Ascending aorta (tissue), 2 donors: ENCODE measurements around the gene GBP2. TPM values are rescaled to one million over a fixed set of nuclear protein-coding genes. Genes with fewer than 3 reads are reported as not detected.

Experiments used
- DNase-seq, 2 donors: peaks; one replicate each; pipeline ENCODE4 v3.0.0-alpha.2; 2019; ENCODE audit warnings: low spot score in 2 of 2
- H3K27ac ChIP-seq, 2 donors: fragments of 200-600 bp; sonication (generic); one replicate each; pipeline ENCODE4 v1.5.1; 2016 to 2017; ENCODE audit warnings: mild to moderate bottlenecking in 1 of 2
- H3K27me3 ChIP-seq: fragments of 200-600 bp; sonication (generic); one replicate; pipeline ENCODE4 v1.5.1; 2017
- H3K36me3 ChIP-seq, 2 donors: fragments of 200-600 bp; sonication (generic); one replicate each; pipeline ENCODE4 v1.5.1; 2016
- H3K4me1 ChIP-seq, 2 donors: fragments of 200-600 bp; sonication (generic); one replicate each; pipeline ENCODE4 v1.5.1; 2016 to 2017; ENCODE audit warnings: mild to moderate bottlenecking in 1 of 2
- H3K4me3 ChIP-seq, 2 donors: fragments of 200-600 bp; sonication (generic); one replicate each; pipeline ENCODE4 v1.5.1; 2016 to 2017; ENCODE audit warnings: mild to moderate bottlenecking in 1 of 2
- H3K9me3 ChIP-seq, 2 donors: fragments of 200-600 bp; sonication (generic); one replicate each; pipeline ENCODE4 v1.5.1; 2016
- CTCF ChIP-seq, 3 experiments: fragments of 200-600 bp in 2 of 3; fragments of 450-650 bp in 1 of 3; sonication (generic) in 2 of 3; IDR thresholded peaks; one replicate each; pipeline ENCODE4 v1.5.1; 2016 to 2019; ENCODE audit warnings: antibody characterized with exemption in 3 of 3, mild to moderate bottlenecking in 1 of 3, moderate library complexity in 1 of 3
- intact Hi-C: fragments of 100-400 bp; cut with DNase I; formaldehyde crosslinking; loops from one replicate; pipeline ENCODE4 v1.15.1; 2023
- total RNA-seq: library from RNA; depleted of rRNA; stranded (reverse); fragments of >200 nt; gene quantifications from one replicate; pipeline ENCODE4 v1.1.0, GENCODE V29; 2016

Gene GBP2
- total RNA-seq, 1 donor from 2014 or later, result 72.9 TPM

DNA sequence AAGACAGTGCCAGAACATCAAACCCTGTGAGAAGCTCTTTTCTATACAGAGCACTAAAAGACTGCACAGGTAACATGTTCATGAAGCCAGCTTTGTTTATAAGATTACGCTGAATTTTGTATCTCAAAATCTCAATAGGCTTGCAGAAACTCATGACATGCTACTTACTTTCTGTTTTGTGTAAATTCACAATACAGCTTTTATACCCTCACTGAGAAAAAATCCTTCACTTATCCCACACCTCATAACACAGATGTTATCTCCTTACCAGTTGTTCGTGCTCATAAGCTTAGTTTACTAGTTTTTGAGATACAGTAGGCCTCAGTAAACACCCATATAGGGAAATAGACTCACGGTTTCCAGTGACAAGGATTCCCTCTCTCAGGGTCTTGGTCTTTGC, 24.1 kb upstream of the GBP2 start:
- H3K27ac ChIP-seq, result no peak overlapping the region
- no peaks in the 10 kb centered on the region for H3K27me3 ChIP-seq
- intact Hi-C loops, result no loop called here
- H3K36me3 ChIP-seq, result no peaks in the 10 kb centered on the region
- H3K9me3 ChIP-seq, result no peaks in the 10 kb centered on the region
- no peak for TF ChIP-seq CTCF (IDR thresholded peaks at IDR 0.05)
- DNase-seq, result no peak
- H3K4me3 ChIP-seq, result no peak overlapping the region
- H3K4me1 ChIP-seq, result no peaks in the 10 kb centered on the region

- no peak overlapping the region for H3K27ac ChIP-seq
- no peaks in the 10 kb centered on the region for H3K36me3 ChIP-seq
- intact Hi-C loops, result no loop called here
- no peaks in the 10 kb centered on the region for H3K27me3 ChIP-seq
- H3K9me3 ChIP-seq, result no peaks in the 10 kb centered on the region
- H3K4me1 ChIP-seq, result no peaks in the 10 kb centered on the region
- TF ChIP-seq CTCF (IDR thresholded peaks at IDR 0.05), result peak in 1 of 3 experiments; percentile 30
- H3K4me3 ChIP-seq, result no peak overlapping the region
- DNase-seq, result peak in 1 of 2 donors; percentile 66
Observed at GRCh38 chr1:89149229-89149628, 23.3 kb upstream of the GBP2 start.

DNA sequence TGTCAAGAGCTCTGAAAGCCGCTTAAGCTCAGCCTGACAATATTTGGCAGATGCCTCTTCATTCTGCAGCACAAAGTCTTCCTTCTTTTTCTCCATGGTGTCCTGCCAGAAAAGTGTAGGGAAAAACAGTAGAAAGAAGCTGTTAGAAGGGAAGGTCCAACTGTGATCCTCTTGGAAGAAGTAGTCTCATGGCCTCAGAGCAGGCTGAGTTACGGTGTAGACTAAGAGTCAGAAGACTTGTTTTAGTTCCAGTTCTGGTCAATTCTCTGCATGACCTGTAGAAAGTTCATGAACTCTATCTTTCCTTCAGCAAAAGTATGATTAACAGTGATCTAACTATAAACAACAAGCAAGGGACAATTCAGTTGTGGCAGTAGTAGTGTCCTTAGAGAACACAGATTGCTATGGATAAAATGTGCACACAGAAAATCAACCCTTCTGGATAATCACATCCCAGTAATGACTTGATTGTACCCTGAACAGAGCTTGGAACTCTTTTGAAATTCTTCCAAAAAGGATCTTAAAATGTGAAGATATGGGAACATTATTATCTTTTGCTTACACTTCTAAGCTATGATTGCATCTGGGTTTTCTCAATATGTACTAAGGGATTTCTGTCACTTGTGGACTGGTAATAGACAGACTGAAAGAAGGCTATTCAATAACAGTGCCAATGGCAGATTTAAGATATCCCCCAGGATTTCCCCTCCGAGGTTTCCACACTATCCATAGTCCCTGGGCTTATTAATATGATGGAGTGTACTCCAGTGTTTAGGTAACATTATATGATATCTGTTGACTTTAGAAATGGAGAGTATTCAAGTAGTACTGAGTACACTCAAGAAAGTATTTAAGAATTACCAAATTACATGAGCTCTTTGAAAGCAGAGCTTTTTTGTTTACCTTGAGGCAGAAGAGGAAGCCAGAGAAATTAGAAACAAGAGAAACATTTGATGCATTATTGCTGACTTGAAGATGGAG, 22.1 kb upstream of the GBP2 start:
- intact Hi-C loops, result no loop called here
- no peaks in the 10 kb centered on the region for H3K9me3 ChIP-seq
- H3K27me3 ChIP-seq, result no peaks in the 10 kb centered on the region
- no peak for TF ChIP-seq CTCF (IDR thresholded peaks at IDR 0.05)
- DNase-seq, result no peak
- H3K4me1 ChIP-seq, result no peaks in the 10 kb centered on the region
- no peak overlapping the region for H3K27ac ChIP-seq
- H3K36me3 ChIP-seq, result no peaks in the 10 kb centered on the region
- H3K4me3 ChIP-seq, result no peak overlapping the region

DNA sequence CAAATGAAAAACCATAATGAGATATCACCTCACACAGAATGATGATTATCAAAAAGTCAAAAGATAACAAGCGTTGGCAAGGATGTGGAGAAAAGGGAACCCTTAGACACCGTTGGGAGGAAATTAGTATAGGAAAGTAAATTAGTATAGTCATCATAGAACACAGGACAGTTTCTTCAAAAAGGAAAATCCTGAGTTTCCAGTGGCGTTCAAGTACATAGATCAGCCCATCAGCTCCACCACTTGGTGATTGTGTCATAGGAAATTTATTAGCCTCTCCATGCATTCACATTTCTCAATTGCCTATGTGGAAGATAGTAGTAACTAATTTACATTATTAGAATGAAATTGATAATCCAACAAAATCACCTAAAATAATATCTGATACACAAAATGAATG, 20.8 kb upstream of the GBP2 start:
- H3K36me3 ChIP-seq, result no peaks in the 10 kb centered on the region
- no peak for TF ChIP-seq CTCF (IDR thresholded peaks at IDR 0.05)
- no peak for DNase-seq
- no peaks in the 10 kb centered on the region for H3K27me3 ChIP-seq
- H3K27ac ChIP-seq, result no peak overlapping the region
- H3K4me1 ChIP-seq, result no peaks in the 10 kb centered on the region
- no peak overlapping the region for H3K4me3 ChIP-seq
- intact Hi-C loops, result no loop called here
- H3K9me3 ChIP-seq, result no peaks in the 10 kb centered on the region

GRCh38 chr1:89143484-89143883, 17.6 kb upstream of the GBP2 start:
- Histone ChIP-seq H3K4me3 (no peak overlapping the region), H3K4me1 (no peaks in the 10 kb centered on the region), H3K27ac (no peak overlapping the region), H3K36me3 (no peaks in the 10 kb centered on the region), H3K9me3 (no peaks in the 10 kb centered on the region), H3K27me3 (no peaks in the 10 kb centered on the region)
- DNase-seq, result no peak
- TF ChIP-seq CTCF (IDR thresholded peaks at IDR 0.05), result no peak
- intact Hi-C loops, result no loop called here
